ENCODE measurements around the gene CEP126.
"Not testable (repeated sequence)": the region's sequence is repeated elsewhere in the genome, so short reads cannot be mapped to it uniquely, and the experiment has no call there.

CEP126 gene

GRCh38 chr11:101929294-101929915 is 14.6 kb downstream of the CEP126 start:
- no peak overlapping the region for H3K27ac ChIP-seq (ENCODE audit: low read depth in 2 of 2, low read length in 2 of 2)
- H3K36me3 ChIP-seq (ENCODE audit: control insufficient read depth in 2 of 2, insufficient read depth in 2 of 2, low read length in 2 of 2), result no peaks in the 10 kb centered on the region
- H3K9me3 ChIP-seq (ENCODE audit: control insufficient read depth in 2 of 2, low read length in 2 of 2), result no peaks in the 10 kb centered on the region
- no peaks in the 10 kb centered on the region for H3K4me1 ChIP-seq (ENCODE audit: control insufficient read depth in 2 of 2, insufficient read depth in 2 of 2, low read length in 2 of 2)
- H3K9ac ChIP-seq (ENCODE audit: low read depth in 1 of 2, low read length in 2 of 2), result no peak overlapping the region
- H3K4me3 ChIP-seq (ENCODE audit: low read length in 2 of 2), result no peak overlapping the region
- H3K27me3 ChIP-seq (ENCODE audit: control insufficient read depth in 2 of 2, insufficient read depth in 2 of 2, low read length in 2 of 2), result no peaks in the 10 kb centered on the region

- no peaks in the 10 kb centered on the region for H3K9me3 ChIP-seq (ENCODE audit: control insufficient read depth in 2 of 2, low read length in 2 of 2)
- no peak overlapping the region for H3K4me3 ChIP-seq (ENCODE audit: low read length in 2 of 2)
- H3K9ac ChIP-seq (ENCODE audit: low read depth in 1 of 2, low read length in 2 of 2), result no peak overlapping the region
- H3K36me3 ChIP-seq (ENCODE audit: control insufficient read depth in 2 of 2, insufficient read depth in 2 of 2, low read length in 2 of 2), result no peaks in the 10 kb centered on the region
- no peak overlapping the region for H3K27ac ChIP-seq (ENCODE audit: low read depth in 2 of 2, low read length in 2 of 2)
- no peaks in the 10 kb centered on the region for H3K27me3 ChIP-seq (ENCODE audit: control insufficient read depth in 2 of 2, insufficient read depth in 2 of 2, low read length in 2 of 2)
- no peaks in the 10 kb centered on the region for H3K4me1 ChIP-seq (ENCODE audit: control insufficient read depth in 2 of 2, insufficient read depth in 2 of 2, low read length in 2 of 2)
These were observed 16.9 kb downstream of the CEP126 start for GRCh38 chr11:101931692-101932091.

GRCh38 chr11:101940901-101941520 is 26.2 kb downstream of the CEP126 start:
- no peak overlapping the region for H3K4me3 ChIP-seq (ENCODE audit: low read length in 2 of 2)
- H3K27me3 ChIP-seq (ENCODE audit: control insufficient read depth in 2 of 2, insufficient read depth in 2 of 2, low read length in 2 of 2), result no peaks in the 10 kb centered on the region
- no peaks in the 10 kb centered on the region for H3K4me1 ChIP-seq (ENCODE audit: control insufficient read depth in 2 of 2, insufficient read depth in 2 of 2, low read length in 2 of 2)
- H3K9ac ChIP-seq (ENCODE audit: low read depth in 1 of 2, low read length in 2 of 2), result no peak overlapping the region
- H3K27ac ChIP-seq (ENCODE audit: low read depth in 2 of 2, low read length in 2 of 2), result no peak overlapping the region
- H3K9me3 ChIP-seq (ENCODE audit: control insufficient read depth in 2 of 2, low read length in 2 of 2), result no peaks in the 10 kb centered on the region
- H3K36me3 ChIP-seq (ENCODE audit: control insufficient read depth in 2 of 2, insufficient read depth in 2 of 2, low read length in 2 of 2), result no peaks in the 10 kb centered on the region

GRCh38 chr11:101944923-101945322 is 30.1 kb downstream of the CEP126 start:
- Histone ChIP-seq H3K36me3 (ENCODE audit: control insufficient read depth in 2 of 2, insufficient read depth in 2 of 2, low read length in 2 of 2) (no peaks in the 10 kb centered on the region), H3K27me3 (ENCODE audit: control insufficient read depth in 2 of 2, insufficient read depth in 2 of 2, low read length in 2 of 2) (no peaks in the 10 kb centered on the region), H3K27ac (ENCODE audit: low read depth in 2 of 2, low read length in 2 of 2) (no peak overlapping the region), H3K9me3 (ENCODE audit: control insufficient read depth in 2 of 2, low read length in 2 of 2) (no peaks in the 10 kb centered on the region), H3K9ac (ENCODE audit: low read depth in 1 of 2, low read length in 2 of 2) (no peak overlapping the region), H3K4me1 (ENCODE audit: control insufficient read depth in 2 of 2, insufficient read depth in 2 of 2, low read length in 2 of 2) (no peaks in the 10 kb centered on the region), H3K4me3 (ENCODE audit: low read length in 2 of 2) (no peak overlapping the region)

DNA sequence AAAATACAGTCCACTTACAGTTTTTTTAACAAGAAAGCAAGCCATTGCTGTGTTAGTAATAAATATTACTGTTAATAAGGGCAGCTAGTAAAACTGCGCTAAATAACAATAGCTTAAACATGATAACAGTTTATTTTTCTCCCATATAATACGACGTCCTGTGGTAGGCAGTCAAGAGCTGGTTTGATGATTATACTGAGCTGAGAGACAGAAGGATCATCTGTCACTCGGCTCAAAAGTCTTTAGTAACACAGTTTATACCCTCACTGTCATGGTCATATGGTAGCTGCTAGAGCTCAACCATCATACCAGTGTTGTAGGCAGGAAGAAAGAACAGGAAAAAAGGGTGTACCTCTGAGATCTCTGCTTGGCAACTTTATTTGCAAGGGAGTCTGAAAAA is 30.6 kb downstream of the CEP126 start:
- H3K36me3 ChIP-seq (ENCODE audit: control insufficient read depth in 2 of 2, insufficient read depth in 2 of 2, low read length in 2 of 2), result no peaks in the 10 kb centered on the region
- no peak overlapping the region for H3K27ac ChIP-seq (ENCODE audit: low read depth in 2 of 2, low read length in 2 of 2)
- H3K27me3 ChIP-seq (ENCODE audit: control insufficient read depth in 2 of 2, insufficient read depth in 2 of 2, low read length in 2 of 2), result no peaks in the 10 kb centered on the region
- H3K9ac ChIP-seq (ENCODE audit: low read depth in 1 of 2, low read length in 2 of 2), result no peak overlapping the region
- H3K4me3 ChIP-seq (ENCODE audit: low read length in 2 of 2), result no peak overlapping the region
- H3K9me3 ChIP-seq (ENCODE audit: control insufficient read depth in 2 of 2, low read length in 2 of 2), result no peaks in the 10 kb centered on the region
- no peaks in the 10 kb centered on the region for H3K4me1 ChIP-seq (ENCODE audit: control insufficient read depth in 2 of 2, insufficient read depth in 2 of 2, low read length in 2 of 2)

- H3K9me3 ChIP-seq (ENCODE audit: control insufficient read depth in 2 of 2, low read length in 2 of 2), result no peaks in the 10 kb centered on the region
- no peaks in the 10 kb centered on the region for H3K4me1 ChIP-seq (ENCODE audit: control insufficient read depth in 2 of 2, insufficient read depth in 2 of 2, low read length in 2 of 2)
- H3K27me3 ChIP-seq (ENCODE audit: control insufficient read depth in 2 of 2, insufficient read depth in 2 of 2, low read length in 2 of 2), result no peaks in the 10 kb centered on the region
- no peak overlapping the region for H3K9ac ChIP-seq (ENCODE audit: low read depth in 1 of 2, low read length in 2 of 2)
- no peaks in the 10 kb centered on the region for H3K36me3 ChIP-seq (ENCODE audit: control insufficient read depth in 2 of 2, insufficient read depth in 2 of 2, low read length in 2 of 2)
- H3K27ac ChIP-seq (ENCODE audit: low read depth in 2 of 2, low read length in 2 of 2), result no peak overlapping the region
- H3K4me3 ChIP-seq (ENCODE audit: low read length in 2 of 2), result no peak overlapping the region
These were observed 34.9 kb downstream of the CEP126 start for GRCh38 chr11:101949680-101950220.

- Histone ChIP-seq H3K36me3 (ENCODE audit: control insufficient read depth in 2 of 2, insufficient read depth in 2 of 2, low read length in 2 of 2) (no peaks in the 10 kb centered on the region), H3K4me1 (ENCODE audit: control insufficient read depth in 2 of 2, insufficient read depth in 2 of 2, low read length in 2 of 2) (no peaks in the 10 kb centered on the region), H3K9me3 (ENCODE audit: control insufficient read depth in 2 of 2, low read length in 2 of 2) (no peaks in the 10 kb centered on the region), H3K4me3 (ENCODE audit: low read length in 2 of 2) (no peak overlapping the region), H3K9ac (ENCODE audit: low read depth in 1 of 2, low read length in 2 of 2) (no peak overlapping the region), H3K27me3 (ENCODE audit: control insufficient read depth in 2 of 2, insufficient read depth in 2 of 2, low read length in 2 of 2) (no peaks in the 10 kb centered on the region), H3K27ac (ENCODE audit: low read depth in 2 of 2, low read length in 2 of 2) (no peak overlapping the region)
These were observed 40.5 kb downstream of the CEP126 start for GRCh38 chr11:101955278-101955677.

DNA sequence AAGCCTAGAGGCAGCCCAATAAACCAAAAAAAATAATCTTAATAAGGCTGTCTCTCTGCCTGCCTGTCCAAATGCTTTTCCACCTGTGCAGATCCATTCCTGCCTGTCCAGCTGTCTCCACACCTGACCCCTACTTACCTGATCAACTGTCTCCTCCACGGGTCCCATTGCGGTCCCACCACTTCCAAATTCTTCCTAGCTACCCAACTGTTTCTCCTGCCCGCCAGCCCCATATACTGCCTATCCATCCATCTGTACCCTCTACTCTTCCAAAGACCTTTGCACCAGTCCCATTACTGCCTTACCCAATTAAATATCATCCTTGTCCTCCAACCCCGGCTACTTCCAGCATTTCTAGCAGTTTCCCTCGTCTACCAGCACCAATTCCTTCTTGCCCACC is 40.9 kb downstream of the CEP126 start:
- H3K4me3 ChIP-seq (ENCODE audit: low read length in 2 of 2), result no peak overlapping the region
- H3K27me3 ChIP-seq (ENCODE audit: control insufficient read depth in 2 of 2, insufficient read depth in 2 of 2, low read length in 2 of 2), result no peaks in the 10 kb centered on the region
- no peaks in the 10 kb centered on the region for H3K36me3 ChIP-seq (ENCODE audit: control insufficient read depth in 2 of 2, insufficient read depth in 2 of 2, low read length in 2 of 2)
- no peaks in the 10 kb centered on the region for H3K4me1 ChIP-seq (ENCODE audit: control insufficient read depth in 2 of 2, insufficient read depth in 2 of 2, low read length in 2 of 2)
- no peaks in the 10 kb centered on the region for H3K9me3 ChIP-seq (ENCODE audit: control insufficient read depth in 2 of 2, low read length in 2 of 2)
- H3K9ac ChIP-seq (ENCODE audit: low read depth in 1 of 2, low read length in 2 of 2), result no peak overlapping the region
- no peak overlapping the region for H3K27ac ChIP-seq (ENCODE audit: low read depth in 2 of 2, low read length in 2 of 2)

DNA sequence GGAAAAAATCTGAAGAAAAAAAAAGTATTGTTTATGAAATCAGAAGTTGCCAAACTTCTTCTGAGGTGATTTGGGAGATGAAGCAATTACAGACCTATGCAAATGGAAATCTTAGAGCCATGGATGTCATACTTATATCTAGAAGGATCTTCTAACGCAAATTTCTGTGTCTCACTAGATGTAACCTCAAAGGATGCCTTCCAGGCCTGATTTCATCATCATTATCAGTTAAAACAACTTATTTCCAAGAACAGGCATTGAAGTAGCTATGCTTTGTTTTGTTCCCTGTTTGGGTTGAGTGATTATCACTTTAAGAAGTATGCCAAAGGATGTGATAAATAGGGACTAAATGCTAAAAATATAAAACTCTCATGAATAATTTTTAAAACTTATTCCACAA is 45.4 kb downstream of the CEP126 start:
- H3K9ac ChIP-seq (ENCODE audit: low read depth in 1 of 2, low read length in 2 of 2), result no peak overlapping the region
- no peak overlapping the region for H3K27ac ChIP-seq (ENCODE audit: low read depth in 2 of 2, low read length in 2 of 2)
- no peak overlapping the region for H3K4me3 ChIP-seq (ENCODE audit: low read length in 2 of 2)
- H3K27me3 ChIP-seq (ENCODE audit: control insufficient read depth in 2 of 2, insufficient read depth in 2 of 2, low read length in 2 of 2), result no peaks in the 10 kb centered on the region
- H3K36me3 ChIP-seq (ENCODE audit: control insufficient read depth in 2 of 2, insufficient read depth in 2 of 2, low read length in 2 of 2), result no peaks in the 10 kb centered on the region
- no peaks in the 10 kb centered on the region for H3K4me1 ChIP-seq (ENCODE audit: control insufficient read depth in 2 of 2, insufficient read depth in 2 of 2, low read length in 2 of 2)
- H3K9me3 ChIP-seq (ENCODE audit: control insufficient read depth in 2 of 2, low read length in 2 of 2), result no peaks in the 10 kb centered on the region

DNA sequence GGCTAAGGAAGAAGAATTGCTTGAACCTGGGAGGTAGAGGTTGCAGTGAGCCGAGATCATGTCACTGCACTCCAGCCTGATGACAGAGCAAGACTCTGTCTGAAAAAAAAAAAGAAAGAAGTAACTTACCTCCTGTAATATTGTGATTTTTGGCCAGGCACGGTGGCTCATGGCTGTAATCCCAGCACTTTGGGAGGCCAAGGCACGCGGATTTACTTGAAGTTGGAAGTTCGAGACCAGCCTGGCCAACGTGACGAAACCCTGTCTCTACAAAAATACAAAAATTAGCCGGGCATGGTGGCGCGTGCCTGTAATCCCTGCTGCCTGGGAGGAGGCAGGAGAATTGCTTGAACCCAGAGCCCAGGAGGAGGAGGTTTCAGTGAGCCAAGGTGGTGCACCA is 49.4 kb downstream of the CEP126 start:
- not testable (repeated sequence) for H3K9me3 ChIP-seq (ENCODE audit: control insufficient read depth in 2 of 2, low read length in 2 of 2); H3K36me3 ChIP-seq (ENCODE audit: control insufficient read depth in 2 of 2, insufficient read depth in 2 of 2, low read length in 2 of 2); H3K27me3 ChIP-seq (ENCODE audit: control insufficient read depth in 2 of 2, insufficient read depth in 2 of 2, low read length in 2 of 2); H3K9ac ChIP-seq (ENCODE audit: low read depth in 1 of 2, low read length in 2 of 2); H3K4me1 ChIP-seq (ENCODE audit: control insufficient read depth in 2 of 2, insufficient read depth in 2 of 2, low read length in 2 of 2); H3K27ac ChIP-seq (ENCODE audit: low read depth in 2 of 2, low read length in 2 of 2); H3K4me3 ChIP-seq (ENCODE audit: low read length in 2 of 2)
